GM12878 (cell line): ENCODE measurements around the gene SLC22A4. TPM values are rescaled to one million over a fixed set of nuclear protein-coding genes. Genes with fewer than 3 reads are reported as not detected.

Source experiments
- ATAC-seq: fragments of 200-7000 bp; cut with Tn5 transposase; 3 replicates; pipeline ENCODE4 v1.9.1; 2020; ENCODE audit warnings: mild to moderate bottlenecking, moderate library complexity
- BruUV-seq: library from RNA; stranded (reverse); fragments of 400-500 nt; replicated peaks from 2 replicates; lab custom pipeline; 2021; lab: Mats Ljungman, UMichigan
- CTCF ChIA-PET: fragments of 300-600 bp; sonication (Branson Sonifier 250); formaldehyde crosslinking; extraction: SDS; loops from one replicate; lab custom pipeline; 2021; ENCODE audit warnings: inconsistent platforms; lab: Yijun Ruan, JAX
- POLR2A ChIA-PET: fragments of 350-600 bp; formaldehyde crosslinking; extraction: SDS; loops from one replicate; lab custom pipeline; 2021; ENCODE audit warnings: inconsistent platforms; lab: Charles Lee
- RAD21 ChIA-PET: fragments of 300-600 bp; sonication (Branson Sonifier 250); formaldehyde crosslinking; loops from one replicate; lab custom pipeline; 2023; ENCODE audit warnings: antibody characterized with exemption; ENCODE audit not compliant: unreplicated experiment; lab: Charles Lee
- SMC1A ChIA-PET: fragments of 300-600 bp; sonication (Branson Sonifier 250); formaldehyde crosslinking; loops from one replicate; lab custom pipeline; 2023; ENCODE audit not compliant: unreplicated experiment, uncharacterized antibody; lab: Charles Lee
- DNase-seq: peaks from one replicate; pipeline ENCODE4 v3.0.0-alpha.2; 2011; ENCODE audit warnings: low read depth, low spot score
- FAIRE-seq: peaks from 3 replicates; lab custom pipeline; 2011; peaks lifted over from hg19 to GRCh38; lab: Jason Lieb, UNC
- H2AFZ ChIP-seq: 2 replicates; pipeline ENCODE4 v1.6.0; 2011; ENCODE audit warnings: low read depth, low read length, control low read depth; ENCODE audit not compliant: control insufficient read depth
- H3K27ac ChIP-seq: 2 replicates; pipeline ENCODE4 v1.5.1; 2011; ENCODE audit warnings: control low read depth; ENCODE audit not compliant: control insufficient read depth, insufficient read depth
- H3K27me3 ChIP-seq, 2 experiments: replicated peaks in 1 of 2; 2 replicates each; pipeline versions ENCODE4 v1.6.0 to v1.6.1; 2011; ENCODE audit warnings: low read length in 1 of 2; ENCODE audit not compliant: control insufficient read depth in 2 of 2, insufficient read depth in 2 of 2
- H3K36me3 ChIP-seq, 2 experiments: 2 replicates each; pipeline ENCODE4 v1.5.1; 2011; ENCODE audit warnings: low read length in 1 of 2; ENCODE audit not compliant: control insufficient read depth in 2 of 2, insufficient read depth in 2 of 2
- H3K4me1 ChIP-seq: 2 replicates; pipeline ENCODE4 v1.6.1; 2011; ENCODE audit warnings: mild to moderate bottlenecking, low read length, moderate library complexity, mixed read lengths; ENCODE audit not compliant: control insufficient read depth, insufficient read depth
- H3K4me2 ChIP-seq: 2 replicates; pipeline ENCODE4 v1.6.0; 2011; ENCODE audit warnings: control low read depth; ENCODE audit not compliant: control insufficient read depth, insufficient read depth
- H3K4me3 ChIP-seq: fragments of 200-600 bp; sonication (generic); 2 replicates; pipeline ENCODE4 v1.5.1; 2016
- H3K79me2 ChIP-seq: 2 replicates; pipeline ENCODE4 v1.6.0; 2011; ENCODE audit warnings: low read length; ENCODE audit not compliant: control insufficient read depth, insufficient read depth
- H3K9ac ChIP-seq: 2 replicates; pipeline ENCODE4 v1.8.0; 2011; ENCODE audit warnings: low read length, control low read depth, mixed read lengths; ENCODE audit not compliant: control insufficient read depth, insufficient read depth
- H3K9me3 ChIP-seq: replicated peaks from 3 replicates; pipeline ENCODE4 v1.5.1; 2011; ENCODE audit warnings: mild to moderate bottlenecking, low read length; ENCODE audit not compliant: control insufficient read depth, insufficient read depth
- H4K20me1 ChIP-seq: 2 replicates; pipeline ENCODE4 v1.6.0; 2011; ENCODE audit not compliant: control insufficient read depth, insufficient read depth
- CHD1 ChIP-seq: IDR thresholded peaks from 2 replicates; pipeline ENCODE4 v1.6.1; 2012; ENCODE audit warnings: low read depth, low read length, improper control_type of control experiment
- NFIC ChIP-seq: IDR thresholded peaks from 2 replicates; pipeline ENCODE4 v1.6.1; 2012; ENCODE audit warnings: low read depth, mild to moderate bottlenecking, inconsistent platforms, low read length, moderate library complexity
- POLR2A ChIP-seq: IDR thresholded peaks from 2 replicates; pipeline ENCODE4 v1.6.1; 2011; ENCODE audit warnings: low read depth, mild to moderate bottlenecking, low read length
- SMAD1 ChIP-seq: fragments of 450-650 bp; IDR thresholded peaks from 2 replicates; pipeline ENCODE4 v1.6.1; 2018; ENCODE audit warnings: mild to moderate bottlenecking, low read depth; ENCODE audit not compliant: partially characterized antibody
- SUZ12 ChIP-seq: fragments of 200-600 bp; sonication (generic); IDR thresholded peaks from one replicate; pipeline ENCODE4 v1.6.1; 2018; ENCODE audit warnings: antibody characterized with exemption, mild to moderate bottlenecking; ENCODE audit not compliant: unreplicated experiment
- TCF3 ChIP-seq: IDR thresholded peaks from 2 replicates; pipeline ENCODE4 v1.6.1; 2012; ENCODE audit warnings: low read depth, mild to moderate bottlenecking, low read length, borderline replicate concordance; ENCODE audit not compliant: insufficient read depth
- TCF7 ChIP-seq: IDR thresholded peaks from 2 replicates; pipeline ENCODE4 v1.6.1; 2014; ENCODE audit warnings: antibody characterized with exemption, borderline replicate concordance
- ZZZ3 ChIP-seq: IDR thresholded peaks from 2 replicates; pipeline ENCODE4 v1.6.1; 2011; ENCODE audit warnings: low read depth; ENCODE audit not compliant: control insufficient read depth, insufficient read length
- WGBS: methylation state at CpG from one replicate; pipeline ENCODE4 v1.1.6; 2016; ENCODE audit warnings: low lambda C conversion rate; ENCODE audit not compliant: insufficient replicate concordance, insufficient coverage; ENCODE audit errors: missing lambda C conversion rate; 5-methylcytosine and 5-hydroxymethylcytosine counted together
- in situ Hi-C: fragments of 300-500 bp; cut with MboI; formaldehyde crosslinking; loops from 9 replicates; pipeline ENCODE4 v1.14.3; 2018; ENCODE audit warnings: mixed read lengths
- intact Hi-C: fragments of 100-400 bp; cut with micrococcal nuclease; formaldehyde crosslinking; loops from one replicate; pipeline ENCODE4 v1.14.2; 2022; ENCODE audit not compliant: unreplicated experiment
- polyA plus RNA-seq, 11 experiments: library from polyadenylated mRNA; depleted of rRNA in 4 of 11; unstranded in 6 of 11; stranded (reverse) in 5 of 11; fragments of >200 nt; fragmentation: Nextera tagmentation in 4 of 11; fragmentation: Illumina TruSeq in 1 of 11; extraction: Ambion mirVana in 4 of 11; extraction: Trizol in 1 of 11; gene quantifications; 1 replicate in 1 of 11; 2 replicates in 10 of 11; pipeline versions ENCODE4 v1.2.1 to v1.2.3, GENCODE V29; 2011 to 2016; ENCODE audit warnings: inconsistent platforms in 2 of 11, missing spikeins in 2 of 11, low read depth in 1 of 11
- total RNA-seq, 4 experiments: library from RNA; depleted of rRNA in 3 of 4; stranded (reverse); fragments of >200 nt in 3 of 4; fragmentation: Illumina TruSeq in 1 of 4; extraction: Trizol in 1 of 4; gene quantifications; 2 replicates each; pipeline versions ENCODE4 v1.2.1 to v1.2.3, GENCODE V29; 2013 to 2021
- TF ChIP-seq, protein P1 (sequence below): fragments of 150-350 bp; IDR thresholded peaks from 2 replicates; pipeline ENCODE4 v1.6.1; 2016; ENCODE audit warnings: low read depth, low read length
- TF ChIP-seq, protein P2 (sequence below): fragments of 450-650 bp; IDR thresholded peaks from 2 replicates; pipeline ENCODE4 v1.6.1; 2017; ENCODE audit warnings: antibody characterized with exemption, mild to moderate bottlenecking, moderate library complexity
- TF ChIP-seq, protein P3 (sequence below): fragments of 450-650 bp; IDR thresholded peaks from 2 replicates; pipeline ENCODE4 v1.6.1; 2017; ENCODE audit warnings: mild to moderate bottlenecking, moderate library complexity
- TF ChIP-seq, protein P4 (sequence below): IDR thresholded peaks from 2 replicates; pipeline ENCODE4 v1.6.1; 2011; ENCODE audit warnings: low read depth, mild to moderate bottlenecking, low read length, moderate library complexity, borderline replicate concordance; ENCODE audit errors: extremely low read depth

The SLC22A4 gene
- total and polyA plus RNA-seq, 10 of the 15 experiments (the other 5 are each of a cell fraction or from before 2014, with no cell fraction given), result 0.04 to 0.61 (median 0.10) TPM; not detected in 2

DNA sequence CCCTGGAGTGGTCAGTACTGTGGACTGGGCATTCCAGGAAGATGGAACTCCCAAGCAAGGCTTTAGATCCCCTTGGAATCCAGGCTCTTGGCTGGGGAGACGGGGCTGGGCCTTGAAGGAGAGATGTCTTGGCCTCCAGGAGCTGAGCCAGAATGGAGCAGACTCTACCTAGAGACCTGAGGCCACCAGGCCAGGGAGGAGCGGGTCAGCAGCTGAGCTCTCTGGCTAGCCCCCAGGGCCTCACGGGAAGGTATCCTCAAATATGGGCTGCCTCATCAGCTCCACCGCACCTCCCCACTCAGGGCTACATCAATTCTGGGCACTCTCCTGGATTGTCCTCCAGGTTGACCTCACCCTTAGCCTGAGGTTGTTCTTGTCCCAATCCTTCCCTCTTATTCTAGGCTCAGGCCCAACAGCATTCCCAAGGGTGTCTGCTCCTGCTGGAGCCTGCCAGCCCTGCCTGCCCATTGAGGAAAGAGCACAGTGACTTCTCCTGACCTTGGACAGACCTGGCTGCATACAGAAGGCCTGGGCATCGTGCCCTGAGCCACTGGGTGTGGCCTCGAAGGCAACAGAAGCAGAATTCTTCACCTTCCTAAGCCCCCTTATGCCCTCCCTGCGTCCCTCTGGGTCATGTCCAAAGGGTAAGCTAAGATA, 39.7 kb upstream of the SLC22A4 start:
- WGBS, result 26% methylated on average over 7 of the region's 7 CpGs
- SMC1A ChIA-PET, result interaction anchor here (1.4 kb wide), 1 partner anchor 38 kb away, joined by 4 read pairs; no protein-coding TSS in a partner anchor
- in situ Hi-C loops (no loop called here), intact Hi-C loops (no loop called here)
- H3K4me3 ChIP-seq, result no peak overlapping the region
- FAIRE-seq (no peak), DNase-seq (no peak), ATAC-seq (no peak)
- no peaks in the 10 kb centered on the region for H3K79me2 ChIP-seq
- peaks cover 2 to 7% of the 10 kb centered on the region in 2 experiments for H3K27me3 ChIP-seq
- no peaks in the 10 kb centered on the region for H3K36me3 ChIP-seq
- no TSS peak for BruUV-seq
- POLR2A ChIA-PET, result no interaction called here
- H3K4me1 ChIP-seq, result no peaks in the 10 kb centered on the region
- no peaks in the 10 kb centered on the region for H3K9me3 ChIP-seq
- H2AFZ ChIP-seq, result no peak overlapping the region
- RAD21 ChIA-PET, result interaction anchor here (1.2 to 1.5 kb wide), 2 partner anchors 10 to 115 kb away, joined by 3 to 4 read pairs; partner anchors contain the start of gene SLC22A5
- no peaks in the 10 kb centered on the region for H4K20me1 ChIP-seq
- no peak overlapping the region for H3K9ac ChIP-seq
- H3K4me2 ChIP-seq, result no peak overlapping the region
- CTCF ChIA-PET, result interaction anchor here (1.2 to 8.7 kb wide), 3 partner anchors 15 to 64 kb away, joined by 3 to 74 read pairs (median 3); no protein-coding TSS in a partner anchor
- no peak overlapping the region for H3K27ac ChIP-seq
- TF ChIP-seq, protein P1, sequence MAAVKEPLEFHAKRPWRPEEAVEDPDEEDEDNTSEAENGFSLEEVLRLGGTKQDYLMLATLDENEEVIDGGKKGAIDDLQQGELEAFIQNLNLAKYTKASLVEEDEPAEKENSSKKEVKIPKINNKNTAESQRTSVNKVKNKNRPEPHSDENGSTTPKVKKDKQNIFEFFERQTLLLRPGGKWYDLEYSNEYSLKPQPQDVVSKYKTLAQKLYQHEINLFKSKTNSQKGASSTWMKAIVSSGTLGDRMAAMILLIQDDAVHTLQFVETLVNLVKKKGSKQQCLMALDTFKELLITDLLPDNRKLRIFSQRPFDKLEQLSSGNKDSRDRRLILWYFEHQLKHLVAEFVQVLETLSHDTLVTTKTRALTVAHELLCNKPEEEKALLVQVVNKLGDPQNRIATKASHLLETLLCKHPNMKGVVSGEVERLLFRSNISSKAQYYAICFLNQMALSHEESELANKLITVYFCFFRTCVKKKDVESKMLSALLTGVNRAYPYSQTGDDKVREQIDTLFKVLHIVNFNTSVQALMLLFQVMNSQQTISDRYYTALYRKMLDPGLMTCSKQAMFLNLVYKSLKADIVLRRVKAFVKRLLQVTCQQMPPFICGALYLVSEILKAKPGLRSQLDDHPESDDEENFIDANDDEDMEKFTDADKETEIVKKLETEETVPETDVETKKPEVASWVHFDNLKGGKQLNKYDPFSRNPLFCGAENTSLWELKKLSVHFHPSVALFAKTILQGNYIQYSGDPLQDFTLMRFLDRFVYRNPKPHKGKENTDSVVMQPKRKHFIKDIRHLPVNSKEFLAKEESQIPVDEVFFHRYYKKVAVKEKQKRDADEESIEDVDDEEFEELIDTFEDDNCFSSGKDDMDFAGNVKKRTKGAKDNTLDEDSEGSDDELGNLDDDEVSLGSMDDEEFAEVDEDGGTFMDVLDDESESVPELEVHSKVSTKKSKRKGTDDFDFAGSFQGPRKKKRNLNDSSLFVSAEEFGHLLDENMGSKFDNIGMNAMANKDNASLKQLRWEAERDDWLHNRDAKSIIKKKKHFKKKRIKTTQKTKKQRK, result no peak
- TF ChIP-seq POLR2A (no peak), TCF7 (no peak), ZZZ3 (no peak), SMAD1 (no peak), SUZ12 (no peak), TCF3 (no peak), NFIC (no peak), CHD1 (no peak)
- TF ChIP-seq, protein P2, sequence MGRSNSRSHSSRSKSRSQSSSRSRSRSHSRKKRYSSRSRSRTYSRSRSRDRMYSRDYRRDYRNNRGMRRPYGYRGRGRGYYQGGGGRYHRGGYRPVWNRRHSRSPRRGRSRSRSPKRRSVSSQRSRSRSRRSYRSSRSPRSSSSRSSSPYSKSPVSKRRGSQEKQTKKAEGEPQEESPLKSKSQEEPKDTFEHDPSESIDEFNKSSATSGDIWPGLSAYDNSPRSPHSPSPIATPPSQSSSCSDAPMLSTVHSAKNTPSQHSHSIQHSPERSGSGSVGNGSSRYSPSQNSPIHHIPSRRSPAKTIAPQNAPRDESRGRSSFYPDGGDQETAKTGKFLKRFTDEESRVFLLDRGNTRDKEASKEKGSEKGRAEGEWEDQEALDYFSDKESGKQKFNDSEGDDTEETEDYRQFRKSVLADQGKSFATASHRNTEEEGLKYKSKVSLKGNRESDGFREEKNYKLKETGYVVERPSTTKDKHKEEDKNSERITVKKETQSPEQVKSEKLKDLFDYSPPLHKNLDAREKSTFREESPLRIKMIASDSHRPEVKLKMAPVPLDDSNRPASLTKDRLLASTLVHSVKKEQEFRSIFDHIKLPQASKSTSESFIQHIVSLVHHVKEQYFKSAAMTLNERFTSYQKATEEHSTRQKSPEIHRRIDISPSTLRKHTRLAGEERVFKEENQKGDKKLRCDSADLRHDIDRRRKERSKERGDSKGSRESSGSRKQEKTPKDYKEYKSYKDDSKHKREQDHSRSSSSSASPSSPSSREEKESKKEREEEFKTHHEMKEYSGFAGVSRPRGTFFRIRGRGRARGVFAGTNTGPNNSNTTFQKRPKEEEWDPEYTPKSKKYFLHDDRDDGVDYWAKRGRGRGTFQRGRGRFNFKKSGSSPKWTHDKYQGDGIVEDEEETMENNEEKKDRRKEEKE, result no peak
- TF ChIP-seq, protein P3, sequence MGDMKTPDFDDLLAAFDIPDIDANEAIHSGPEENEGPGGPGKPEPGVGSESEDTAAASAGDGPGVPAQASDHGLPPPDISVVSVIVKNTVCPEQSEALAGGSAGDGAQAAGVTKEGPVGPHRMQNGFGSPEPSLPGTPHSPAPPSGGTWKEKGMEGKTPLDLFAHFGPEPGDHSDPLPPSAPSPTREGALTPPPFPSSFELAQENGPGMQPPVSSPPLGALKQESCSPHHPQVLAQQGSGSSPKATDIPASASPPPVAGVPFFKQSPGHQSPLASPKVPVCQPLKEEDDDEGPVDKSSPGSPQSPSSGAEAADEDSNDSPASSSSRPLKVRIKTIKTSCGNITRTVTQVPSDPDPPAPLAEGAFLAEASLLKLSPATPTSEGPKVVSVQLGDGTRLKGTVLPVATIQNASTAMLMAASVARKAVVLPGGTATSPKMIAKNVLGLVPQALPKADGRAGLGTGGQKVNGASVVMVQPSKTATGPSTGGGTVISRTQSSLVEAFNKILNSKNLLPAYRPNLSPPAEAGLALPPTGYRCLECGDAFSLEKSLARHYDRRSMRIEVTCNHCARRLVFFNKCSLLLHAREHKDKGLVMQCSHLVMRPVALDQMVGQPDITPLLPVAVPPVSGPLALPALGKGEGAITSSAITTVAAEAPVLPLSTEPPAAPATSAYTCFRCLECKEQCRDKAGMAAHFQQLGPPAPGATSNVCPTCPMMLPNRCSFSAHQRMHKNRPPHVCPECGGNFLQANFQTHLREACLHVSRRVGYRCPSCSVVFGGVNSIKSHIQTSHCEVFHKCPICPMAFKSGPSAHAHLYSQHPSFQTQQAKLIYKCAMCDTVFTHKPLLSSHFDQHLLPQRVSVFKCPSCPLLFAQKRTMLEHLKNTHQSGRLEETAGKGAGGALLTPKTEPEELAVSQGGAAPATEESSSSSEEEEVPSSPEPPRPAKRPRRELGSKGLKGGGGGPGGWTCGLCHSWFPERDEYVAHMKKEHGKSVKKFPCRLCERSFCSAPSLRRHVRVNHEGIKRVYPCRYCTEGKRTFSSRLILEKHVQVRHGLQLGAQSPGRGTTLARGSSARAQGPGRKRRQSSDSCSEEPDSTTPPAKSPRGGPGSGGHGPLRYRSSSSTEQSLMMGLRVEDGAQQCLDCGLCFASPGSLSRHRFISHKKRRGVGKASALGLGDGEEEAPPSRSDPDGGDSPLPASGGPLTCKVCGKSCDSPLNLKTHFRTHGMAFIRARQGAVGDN, result no peak
- TF ChIP-seq, protein P4, sequence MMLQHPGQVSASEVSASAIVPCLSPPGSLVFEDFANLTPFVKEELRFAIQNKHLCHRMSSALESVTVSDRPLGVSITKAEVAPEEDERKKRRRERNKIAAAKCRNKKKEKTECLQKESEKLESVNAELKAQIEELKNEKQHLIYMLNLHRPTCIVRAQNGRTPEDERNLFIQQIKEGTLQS, result no peak
